IPS-NIHi11 (cell line): Measurements from ENCODE around the gene CIDEA.
A peak's percentile ranks its signal among the peaks of the same experiment; 100 is the strongest.
"Not testable (repeated sequence)": the region's sequence is repeated elsewhere in the genome, so short reads cannot be mapped to it uniquely, and the experiment has no call there.

Source experiments
- DNase-seq: peaks from one replicate; pipeline ENCODE4 v3.0.0; 2012; ENCODE audit warnings: mixed read lengths, low spot score

Gene CIDEA, protein sequence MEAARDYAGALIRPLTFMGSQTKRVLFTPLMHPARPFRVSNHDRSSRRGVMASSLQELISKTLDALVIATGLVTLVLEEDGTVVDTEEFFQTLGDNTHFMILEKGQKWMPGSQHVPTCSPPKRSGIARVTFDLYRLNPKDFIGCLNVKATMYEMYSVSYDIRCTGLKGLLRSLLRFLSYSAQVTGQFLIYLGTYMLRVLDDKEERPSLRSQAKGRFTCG

GRCh38 chr18:12254136-12254819, at the start of gene CIDEA:
TSS of gene CIDEA (plus strand) at chr18:12254361. CDS start at chr18:12254384, 23 bp downstream.
- DNase-seq, result peak; percentile 74

- DNase-seq, result not testable (repeated sequence)
Observed at GRCh38 chr18:12208296-12209153, 45.6 kb upstream of the CIDEA start.

DNA sequence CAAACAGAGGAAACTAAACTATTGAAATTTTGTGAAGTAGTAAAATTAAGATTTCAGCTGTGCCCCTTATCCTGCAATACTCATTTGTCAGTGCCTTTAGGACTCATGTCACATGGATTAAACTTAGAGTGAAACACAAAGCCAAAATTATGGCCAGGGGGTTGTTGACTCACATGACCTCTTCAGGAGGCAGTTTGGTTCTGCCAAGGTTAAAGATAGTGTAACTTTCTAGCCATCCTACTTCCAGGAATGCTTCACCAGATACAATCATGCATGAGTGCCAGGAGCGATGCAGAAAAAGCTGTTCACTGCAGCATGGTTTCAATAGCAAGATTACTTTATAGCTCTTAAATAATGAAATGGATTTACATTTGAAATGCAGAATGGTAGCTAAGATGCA, 41.9 kb upstream of the CIDEA start:
- DNase-seq, result not testable (repeated sequence)

DNA sequence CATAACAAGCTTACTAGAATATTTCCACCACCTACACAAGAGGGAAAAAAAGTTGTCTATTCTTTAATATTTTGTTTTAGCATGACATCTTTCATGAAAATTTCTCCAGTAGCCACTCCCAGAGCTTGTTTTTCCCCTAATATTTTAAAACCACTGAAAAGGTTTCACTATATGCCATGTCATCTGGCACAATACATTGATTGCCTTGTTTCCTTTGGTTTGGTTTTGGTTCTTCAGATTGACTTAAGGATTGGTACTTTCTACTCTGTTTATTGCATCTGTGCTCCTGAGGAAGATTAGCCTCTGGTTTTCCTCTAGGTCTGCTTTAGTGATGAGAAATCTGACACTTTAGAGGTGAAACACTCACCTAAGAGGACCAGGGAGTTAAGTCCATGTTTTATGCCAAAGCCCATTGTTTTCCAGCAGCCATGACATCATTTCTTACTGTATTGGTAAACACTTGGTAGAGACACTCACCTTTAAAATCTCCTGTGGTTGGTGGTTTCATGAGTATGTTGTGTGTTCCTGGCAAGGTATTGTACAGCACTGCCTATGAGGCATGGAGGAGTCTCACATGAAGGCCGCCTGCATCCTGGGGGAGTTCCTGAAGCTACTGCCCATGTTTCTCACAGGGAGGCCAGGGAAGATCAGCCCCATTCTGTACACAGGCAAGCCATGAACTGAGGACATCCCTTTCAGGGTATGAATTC, 39.7 kb upstream of the CIDEA start:
- DNase-seq, result not testable (repeated sequence)

GRCh38 chr18:12216471-12216870, 37.7 kb upstream of the CIDEA start:
- DNase-seq, result not testable (repeated sequence)

- DNase-seq, result not testable (repeated sequence)
Observed at GRCh38 chr18:12218603-12219002, 35.6 kb upstream of the CIDEA start.

DNA sequence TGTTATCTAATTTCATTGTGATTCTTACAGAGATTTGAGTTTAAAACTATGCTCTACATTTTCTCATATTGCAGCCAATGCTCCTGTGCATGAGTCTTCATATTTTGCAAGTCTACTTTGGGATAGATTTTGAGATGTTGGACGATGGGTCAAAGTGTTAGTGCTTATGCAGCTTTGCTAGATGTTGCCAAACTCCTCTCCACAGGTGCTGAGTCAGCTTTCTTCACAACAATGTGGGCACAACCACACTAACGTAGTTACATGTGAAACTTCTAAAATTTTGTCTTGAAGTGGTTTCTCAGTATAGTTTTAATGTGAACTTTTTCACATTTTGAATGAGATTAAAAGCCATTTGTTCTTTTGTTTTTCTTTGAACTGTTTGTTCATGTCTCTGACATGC, 32.1 kb upstream of the CIDEA start:
- DNase-seq, result not testable (repeated sequence)

DNA sequence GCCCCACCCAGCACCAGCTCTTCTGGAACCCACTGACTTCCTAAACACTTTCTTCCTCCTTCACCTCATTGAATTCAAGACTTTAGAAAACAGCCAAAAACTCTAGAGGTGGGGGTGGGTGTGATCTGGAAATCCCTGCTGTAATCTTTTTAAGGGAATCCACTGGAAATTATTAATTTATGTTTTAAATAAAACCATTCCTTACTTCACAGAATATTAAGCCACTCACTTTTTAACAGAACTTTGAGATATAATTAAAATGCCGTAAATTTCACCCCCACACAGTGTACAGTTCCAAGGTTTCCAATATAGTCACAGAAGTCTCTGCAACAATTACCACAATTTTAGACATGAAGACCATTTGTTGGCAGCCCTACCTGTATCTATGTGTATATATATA, 30.8 kb upstream of the CIDEA start:
- not testable (repeated sequence) for DNase-seq

GRCh38 chr18:12226807-12227206, 27.4 kb upstream of the CIDEA start:
- not testable (repeated sequence) for DNase-seq

GRCh38 chr18:12227399-12228186, 26.6 kb upstream of the CIDEA start:
- DNase-seq, result not testable (repeated sequence)

DNA sequence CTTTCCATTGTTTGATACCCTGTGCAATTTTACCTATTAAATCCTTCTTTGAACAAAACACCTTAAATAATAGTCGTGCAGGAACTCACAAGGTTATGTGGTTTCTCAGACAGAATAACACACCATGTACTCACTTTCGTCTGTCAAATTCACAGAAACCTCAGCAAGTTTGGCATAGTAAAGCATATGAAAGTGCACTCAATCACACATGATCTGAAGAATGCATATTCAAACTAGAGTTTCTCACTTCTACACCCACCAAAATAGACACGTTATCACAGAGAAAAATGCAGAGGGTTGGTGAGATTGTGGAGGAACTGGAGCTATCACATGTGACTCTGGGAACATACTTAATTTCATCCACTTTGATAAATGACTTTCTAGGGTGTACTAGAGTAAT, 25.9 kb upstream of the CIDEA start:
- DNase-seq, result not testable (repeated sequence)

- not testable (repeated sequence) for DNase-seq
Observed at GRCh38 chr18:12230561-12230960, 23.6 kb upstream of the CIDEA start.

- DNase-seq, result no peak
Observed at GRCh38 chr18:12231040-12231882, 22.9 kb upstream of the CIDEA start.

- DNase-seq, result no peak
Observed at GRCh38 chr18:12231986-12232385, 22.2 kb upstream of the CIDEA start.

DNA sequence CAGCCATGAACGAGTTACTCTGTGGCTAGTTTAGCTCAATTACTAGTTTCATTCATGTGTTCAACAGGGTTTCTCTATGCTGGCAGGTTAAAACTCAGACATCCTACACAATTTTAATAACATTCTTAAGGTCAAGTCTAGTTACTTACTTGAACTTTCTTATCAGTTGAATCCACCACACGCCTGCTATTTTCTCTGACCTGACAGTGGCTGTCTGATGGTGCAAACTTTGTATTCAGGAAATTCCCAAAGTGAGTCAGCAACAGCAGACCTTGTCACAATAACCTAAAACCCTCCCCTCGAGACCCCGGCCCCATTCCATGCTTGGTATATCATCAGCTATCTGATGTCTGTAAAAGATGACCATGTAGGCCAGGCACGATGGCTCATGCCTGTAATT, 20.8 kb upstream of the CIDEA start:
- no peak for DNase-seq

DNA sequence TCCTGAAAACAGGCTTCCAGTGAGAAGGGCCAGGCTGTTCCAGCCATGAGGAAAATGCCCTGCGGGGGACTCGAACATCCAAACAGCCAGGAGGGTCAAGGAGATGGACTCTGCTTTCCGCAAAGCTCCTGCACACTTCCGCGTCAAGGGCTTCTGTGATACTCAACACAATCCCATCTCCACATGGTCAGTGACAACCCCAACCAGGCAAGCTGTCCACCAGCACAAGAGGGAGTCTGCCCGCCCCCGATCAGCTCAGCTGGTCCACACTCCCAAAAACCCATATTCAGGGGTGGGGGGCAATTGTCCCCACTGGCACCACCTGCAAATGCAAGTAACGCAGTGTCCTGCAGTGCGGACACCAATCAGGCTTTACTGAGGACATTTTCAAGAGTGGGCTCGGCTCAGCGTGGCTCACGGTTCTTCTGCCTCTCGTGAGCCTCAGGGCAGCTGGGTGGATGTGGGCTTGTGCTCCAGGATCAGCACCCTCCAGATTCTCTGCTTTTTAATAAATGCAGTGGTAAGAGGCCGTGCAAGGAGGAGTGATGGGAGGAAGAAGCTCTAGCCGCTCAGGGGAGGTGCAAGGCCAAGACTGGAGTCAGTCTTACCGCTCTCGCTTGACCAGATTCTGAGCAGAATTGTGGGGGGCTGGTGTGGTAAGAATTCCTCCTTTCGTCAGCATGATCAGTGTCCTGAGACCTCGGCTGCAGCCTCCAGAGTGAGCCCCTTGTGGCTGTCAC, 19.5 kb upstream of the CIDEA start:
- DNase-seq, result no peak

DNA sequence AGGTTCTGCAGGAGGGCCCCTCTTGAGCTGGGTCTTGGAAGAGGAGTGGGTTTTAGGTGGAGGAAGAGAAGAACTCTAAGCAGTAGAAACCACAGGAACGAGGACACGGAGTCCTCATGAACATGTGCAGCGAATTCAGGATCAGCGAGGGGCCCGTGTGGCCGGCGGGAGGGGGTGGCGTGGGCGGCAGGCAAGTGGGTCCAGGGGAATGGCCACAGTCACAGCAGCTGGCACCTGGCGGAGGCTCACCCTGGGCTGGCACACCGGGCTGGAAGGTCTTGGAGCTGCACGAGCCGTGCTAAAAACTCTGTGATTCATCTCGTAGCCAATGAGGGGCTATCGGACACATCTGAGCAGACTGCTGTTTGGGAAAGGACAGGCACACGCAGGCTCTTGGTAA, 18.0 kb upstream of the CIDEA start:
- DNase-seq, result no peak

GRCh38 chr18:12236934-12237832, 17.0 kb upstream of the CIDEA start:
- peak; percentile 85 for DNase-seq

GRCh38 chr18:12238826-12239225, 15.3 kb upstream of the CIDEA start:
- DNase-seq, result no peak
